Activated naive CD8-positive, alpha-beta T cell treated with anti-CD3 and anti-CD28 coated beads for 36 hours (primary cell): Measurements from ENCODE around the gene FBXW11. TPM values are rescaled to one million over a fixed set of nuclear protein-coding genes. Genes with fewer than 3 reads are reported as not detected.
A peak's percentile ranks its signal among the peaks of the same experiment; 100 is the strongest.

ENCODE experiments used
- DNase-seq: peaks from one replicate; pipeline ENCODE4 v3.0.0; 2021
- H3K27ac Mint-ChIP-seq: one replicate; pipeline ENCODE4 v1.8.0; 2022; ENCODE audit warnings: mild to moderate bottlenecking, moderate library complexity, mixed read lengths
- H3K27me3 Mint-ChIP-seq: one replicate; pipeline ENCODE4 v1.8.0; 2022; ENCODE audit warnings: mild to moderate bottlenecking, mixed read lengths
- H3K36me3 Mint-ChIP-seq: one replicate; pipeline ENCODE4 v1.8.0; 2021; ENCODE audit warnings: mild to moderate bottlenecking, mixed read lengths
- H3K4me1 Mint-ChIP-seq: one replicate; pipeline ENCODE4 v1.8.0; 2021; ENCODE audit warnings: mixed read lengths
- H3K4me3 Mint-ChIP-seq: one replicate; pipeline ENCODE4 v1.8.0; 2022; ENCODE audit warnings: mild to moderate bottlenecking, moderate library complexity, mixed read lengths
- H3K9me3 Mint-ChIP-seq: one replicate; pipeline ENCODE4 v1.8.0; 2022; ENCODE audit warnings: mixed read lengths
- total RNA-seq, 2 experiments: library from RNA; stranded (reverse); gene quantifications; one replicate each; pipeline ENCODE4 v1.2.3, GENCODE V29; 2021

The FBXW11 gene
- 10 to 100 TPM; 55.1 to 60.8 TPM for total RNA-seq

DNA sequence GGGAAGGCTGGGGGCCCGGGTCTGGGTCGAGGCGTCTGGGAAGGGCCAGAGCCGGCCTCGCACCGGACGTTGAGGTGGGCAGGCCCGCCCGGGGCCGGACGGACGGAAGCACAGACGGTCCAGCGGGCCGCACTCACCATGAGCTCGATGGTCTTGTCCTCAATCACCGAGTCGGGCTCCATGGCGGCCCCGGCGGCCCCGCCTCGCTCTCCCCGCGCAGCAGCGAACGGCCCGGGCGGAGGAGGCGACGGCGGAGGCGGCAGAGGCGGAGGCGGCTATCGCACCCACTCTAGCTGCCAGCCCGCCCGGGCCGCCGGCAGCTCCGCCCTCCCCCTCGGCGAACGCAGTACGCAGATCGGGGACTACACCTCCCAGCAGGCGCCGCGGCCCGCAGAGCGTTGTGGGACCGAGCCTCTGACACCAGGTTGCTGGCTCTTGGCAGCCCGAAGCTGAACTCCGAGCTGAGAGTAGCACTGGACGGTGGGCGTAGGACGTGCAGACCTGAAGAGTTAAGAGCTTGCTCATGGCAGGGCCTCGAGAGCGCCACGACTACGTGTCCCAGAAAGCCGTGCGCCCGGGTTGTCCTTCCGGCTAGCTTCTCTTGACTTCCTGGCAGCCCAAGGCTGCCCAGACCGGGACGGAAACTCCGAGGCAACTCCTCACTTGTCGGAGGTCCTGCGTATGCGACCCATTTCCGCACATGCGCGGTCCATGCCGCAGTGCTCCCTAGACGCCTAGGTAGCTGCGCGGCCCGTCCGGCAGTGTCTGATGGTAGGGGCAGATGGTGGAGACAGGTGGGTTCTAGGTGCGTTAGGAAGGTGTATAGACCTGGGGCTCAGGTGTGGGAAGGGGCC is at the start of gene FBXW11:
FBXW11 (minus strand) TSS at position 318 of the 854 bp plus-strand sequence; CDS start at position 182, 136 bp downstream.
- H3K9me3 Mint-ChIP-seq, result no peaks in the 10 kb centered on the region
- H3K36me3 Mint-ChIP-seq, result peaks cover 35% of the 10 kb centered on the region
- no peaks in the 10 kb centered on the region for H3K27me3 Mint-ChIP-seq
- DNase-seq, result peak; percentile 96
- peak within 1 kb of the TSS; percentile 97 for H3K27ac Mint-ChIP-seq
- H3K4me1 Mint-ChIP-seq, result peaks cover 55% of the 10 kb centered on the region
- peak within 1 kb of the TSS; percentile 94 for H3K4me3 Mint-ChIP-seq

DNA sequence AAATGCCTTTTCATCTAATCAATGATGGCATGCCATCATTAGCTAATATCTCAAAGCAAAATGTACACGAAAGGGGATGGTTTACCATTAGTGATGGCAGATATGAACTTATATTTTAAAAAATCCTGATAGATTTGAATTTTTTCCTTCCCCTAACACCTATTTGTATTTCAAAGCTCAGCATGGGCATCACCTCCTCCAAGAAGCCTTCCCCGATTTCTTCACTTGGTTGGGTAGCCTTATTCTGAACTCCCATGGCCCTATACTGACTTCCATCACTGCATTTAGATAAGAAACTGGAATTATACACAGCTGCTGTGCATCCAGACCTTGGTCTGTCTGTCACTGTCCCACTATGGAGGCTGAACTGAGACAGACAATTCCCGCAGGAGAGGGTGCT is 49.6 kb upstream of the FBXW11 start:
- peak overlapping the region; percentile 31 for H3K27ac Mint-ChIP-seq
- H3K4me3 Mint-ChIP-seq, result no peak overlapping the region
- no peak for DNase-seq
- no peaks in the 10 kb centered on the region for H3K9me3 Mint-ChIP-seq
- peaks cover 39% of the 10 kb centered on the region for H3K36me3 Mint-ChIP-seq
- H3K4me1 Mint-ChIP-seq, result peaks cover 8% of the 10 kb centered on the region
- no peaks in the 10 kb centered on the region for H3K27me3 Mint-ChIP-seq

DNA sequence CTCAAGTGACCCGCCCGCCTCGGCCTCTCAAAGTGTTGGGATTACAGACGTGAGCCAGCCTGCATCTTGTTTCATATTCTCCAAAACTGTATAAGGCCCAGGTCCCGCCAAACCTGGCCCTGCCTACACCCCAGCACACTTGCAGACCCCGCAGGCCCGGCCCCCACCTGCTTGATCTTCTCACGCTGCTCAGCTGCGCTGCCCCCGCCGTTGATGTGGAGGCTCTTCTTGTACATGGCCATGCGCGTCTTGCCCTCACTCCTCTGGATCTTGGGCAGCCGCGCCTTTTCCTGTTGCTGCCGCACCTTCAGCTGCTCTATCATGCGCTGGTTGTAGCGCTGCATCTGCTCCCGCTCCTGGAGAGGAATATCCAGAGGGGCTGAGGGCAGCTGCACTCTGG is 49.0 kb upstream of the FBXW11 start:
- Mint-ChIP-seq H3K4me3 (no peak overlapping the region), H3K27me3 (no peaks in the 10 kb centered on the region), H3K27ac (peak overlapping the region; percentile 25), H3K4me1 (peaks cover 8% of the 10 kb centered on the region), H3K9me3 (no peaks in the 10 kb centered on the region), H3K36me3 (peaks cover 37% of the 10 kb centered on the region)
- no peak for DNase-seq

DNA sequence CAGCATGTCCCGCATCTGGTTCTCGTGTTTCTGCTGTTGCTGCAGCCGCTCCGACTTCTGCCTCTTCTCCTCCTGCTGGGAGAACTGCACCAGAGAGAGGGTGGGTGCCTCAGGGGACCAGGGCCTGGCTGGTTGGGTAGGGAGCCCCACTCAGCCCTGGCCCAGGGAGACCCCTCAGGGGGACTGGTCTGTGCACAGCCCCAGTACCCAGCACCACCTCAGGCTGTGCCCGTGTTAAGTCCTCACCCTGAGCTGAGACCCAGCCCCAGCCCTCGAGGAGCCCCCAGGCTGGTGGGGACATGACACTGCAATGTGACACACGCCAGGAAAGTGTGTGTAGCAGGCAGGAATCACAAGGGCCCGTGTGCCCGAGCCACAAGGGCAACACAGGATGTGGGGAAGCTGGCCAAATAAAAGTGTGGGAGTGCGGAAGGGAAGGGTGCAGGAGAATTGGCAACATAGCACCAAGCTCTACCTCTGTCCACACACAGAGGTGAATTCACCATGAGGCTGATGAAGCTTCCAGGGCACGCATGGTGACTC is 48.2 kb upstream of the FBXW11 start:
- Mint-ChIP-seq H3K4me3 (no peak overlapping the region), H3K27ac (no peak overlapping the region), H3K9me3 (no peaks in the 10 kb centered on the region), H3K36me3 (peaks cover 31% of the 10 kb centered on the region), H3K27me3 (no peaks in the 10 kb centered on the region), H3K4me1 (peaks cover 8% of the 10 kb centered on the region)
- no peak for DNase-seq

DNA sequence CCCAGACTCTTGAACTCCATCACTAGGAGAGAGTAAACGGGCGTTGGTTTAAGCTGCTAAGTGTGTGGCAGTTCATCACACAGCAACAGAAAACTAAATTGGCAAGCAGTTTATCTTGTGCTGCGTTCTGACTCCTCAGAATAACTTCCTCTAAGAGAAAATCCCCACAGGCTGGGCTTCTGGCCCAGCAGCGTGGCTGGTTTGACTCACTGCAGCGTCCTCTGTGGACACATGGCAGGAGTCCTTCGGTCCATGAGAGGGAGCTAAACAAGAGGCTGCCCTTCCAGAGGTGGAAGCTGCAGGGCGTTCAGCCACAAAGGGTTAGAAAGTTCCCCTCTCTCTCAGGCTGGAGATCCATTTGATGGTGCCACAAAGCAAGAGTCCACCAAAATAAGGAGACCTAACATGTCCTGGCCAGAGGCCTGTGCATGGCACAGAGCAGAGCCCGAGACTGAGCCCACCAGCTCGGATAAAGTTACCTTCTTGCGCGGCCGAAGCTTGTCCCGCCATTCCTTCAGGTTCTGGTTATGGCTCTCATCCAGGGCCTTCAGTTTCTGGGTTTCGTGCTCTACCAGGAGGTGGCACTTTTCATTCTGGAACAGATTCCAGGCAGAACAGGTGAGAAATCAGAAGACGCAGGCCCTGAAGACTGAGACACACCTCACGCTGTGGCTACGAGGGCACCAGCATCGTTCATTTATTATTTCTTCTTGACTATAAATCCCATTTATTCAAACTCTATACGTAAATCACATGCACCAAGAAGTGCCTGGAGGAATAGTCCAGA is 46.2 kb upstream of the FBXW11 start:
- no peak for DNase-seq
- peaks cover 36% of the 10 kb centered on the region for H3K36me3 Mint-ChIP-seq
- no peaks in the 10 kb centered on the region for H3K9me3 Mint-ChIP-seq
- no peak overlapping the region for H3K4me3 Mint-ChIP-seq
- no peaks in the 10 kb centered on the region for H3K27me3 Mint-ChIP-seq
- H3K4me1 Mint-ChIP-seq, result peaks cover 4% of the 10 kb centered on the region
- H3K27ac Mint-ChIP-seq, result peak overlapping the region; percentile 38

DNA sequence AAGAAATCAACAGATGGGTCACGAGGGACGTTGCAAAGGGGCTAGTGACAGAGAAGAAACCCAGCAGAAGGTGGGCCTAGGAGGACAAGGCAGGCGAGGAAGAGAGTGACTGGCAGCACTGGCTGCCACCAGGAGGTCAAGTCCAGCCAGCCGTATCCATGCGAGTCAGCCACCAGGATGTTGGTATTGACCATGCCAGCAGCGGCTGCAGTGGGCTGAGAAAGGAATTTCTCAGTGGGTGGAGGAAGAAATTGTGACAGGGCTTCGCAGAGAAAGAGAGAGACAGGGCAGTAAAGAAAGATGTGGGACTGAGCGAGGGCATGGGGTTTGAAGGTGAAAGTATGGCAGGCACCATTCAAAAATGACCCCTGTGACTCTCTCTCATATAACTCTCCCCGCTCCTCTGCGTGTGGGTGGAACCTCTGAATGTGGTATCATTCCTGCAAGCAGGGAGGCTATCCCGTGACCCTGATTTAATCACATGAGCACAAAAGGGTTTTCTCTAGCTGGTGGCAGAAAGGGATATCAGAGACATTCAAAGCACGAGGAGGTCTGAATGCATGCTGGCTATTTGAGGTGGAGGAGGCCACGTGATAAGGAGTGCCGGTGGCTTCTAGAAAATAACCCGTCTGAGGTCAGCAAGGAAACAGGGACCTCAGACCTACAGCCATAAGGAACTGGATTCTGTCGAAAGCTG is 45.4 kb upstream of the FBXW11 start:
- H3K27me3 Mint-ChIP-seq, result no peaks in the 10 kb centered on the region
- peaks cover 6% of the 10 kb centered on the region for H3K4me1 Mint-ChIP-seq
- no peaks in the 10 kb centered on the region for H3K9me3 Mint-ChIP-seq
- no peak for DNase-seq
- peaks cover 30% of the 10 kb centered on the region for H3K36me3 Mint-ChIP-seq
- H3K4me3 Mint-ChIP-seq, result no peak overlapping the region
- H3K27ac Mint-ChIP-seq, result peak overlapping the region; percentile 3

DNA sequence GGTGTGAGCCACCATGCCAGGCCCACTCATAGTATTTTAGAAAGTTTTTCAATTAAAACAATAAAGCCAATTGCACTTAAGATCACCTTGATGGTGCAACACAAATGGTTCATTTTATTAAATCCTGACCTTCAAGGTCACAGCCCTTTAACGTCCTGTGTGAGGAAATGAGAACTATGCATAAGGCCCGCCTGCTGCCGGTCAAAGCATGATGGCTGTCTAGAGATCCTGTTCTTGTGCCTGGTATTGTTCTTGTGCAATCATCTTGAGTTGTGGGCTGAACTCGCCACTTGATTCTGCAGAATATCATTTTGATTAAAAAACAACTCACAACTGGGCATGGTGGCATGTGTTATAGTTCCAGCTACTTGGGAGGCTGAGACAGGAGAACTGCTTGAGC is 43.6 kb upstream of the FBXW11 start:
- Mint-ChIP-seq H3K27ac (no peak overlapping the region), H3K4me1 (peaks cover 10% of the 10 kb centered on the region), H3K4me3 (no peak overlapping the region), H3K36me3 (peaks cover 17% of the 10 kb centered on the region), H3K9me3 (no peaks in the 10 kb centered on the region), H3K27me3 (no peaks in the 10 kb centered on the region)
- no peak for DNase-seq

DNA sequence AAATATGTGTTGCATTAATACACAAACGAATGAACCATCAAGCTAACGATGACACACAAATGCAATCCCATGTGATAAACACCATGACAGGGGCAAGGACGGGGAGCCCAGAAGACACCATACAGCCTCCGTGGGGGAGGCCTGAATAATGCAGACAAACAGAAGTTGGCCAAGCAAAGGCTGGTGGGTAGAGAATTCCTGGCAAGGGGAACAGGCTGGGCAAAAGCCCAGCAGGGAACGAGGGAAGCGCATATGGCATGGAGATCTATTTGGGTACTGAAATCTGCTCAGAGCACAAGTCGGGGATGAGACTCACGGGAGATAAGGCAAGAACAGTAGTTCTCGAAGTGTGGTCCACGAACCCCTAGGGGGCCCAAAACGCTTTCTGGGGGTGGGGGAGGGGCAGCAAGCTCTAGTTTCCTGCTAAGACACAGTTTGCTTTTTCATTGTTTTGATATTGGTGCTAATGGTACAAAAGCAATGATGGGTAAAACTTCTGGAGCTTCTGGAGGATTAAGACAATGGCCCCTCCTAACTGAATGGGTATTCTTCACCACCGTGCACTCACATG is 42.9 kb upstream of the FBXW11 start:
- Mint-ChIP-seq H3K4me3 (no peak overlapping the region), H3K27ac (no peak overlapping the region), H3K36me3 (peaks cover 19% of the 10 kb centered on the region), H3K27me3 (no peaks in the 10 kb centered on the region), H3K4me1 (peaks cover 10% of the 10 kb centered on the region), H3K9me3 (no peaks in the 10 kb centered on the region)
- DNase-seq, result no peak

DNA sequence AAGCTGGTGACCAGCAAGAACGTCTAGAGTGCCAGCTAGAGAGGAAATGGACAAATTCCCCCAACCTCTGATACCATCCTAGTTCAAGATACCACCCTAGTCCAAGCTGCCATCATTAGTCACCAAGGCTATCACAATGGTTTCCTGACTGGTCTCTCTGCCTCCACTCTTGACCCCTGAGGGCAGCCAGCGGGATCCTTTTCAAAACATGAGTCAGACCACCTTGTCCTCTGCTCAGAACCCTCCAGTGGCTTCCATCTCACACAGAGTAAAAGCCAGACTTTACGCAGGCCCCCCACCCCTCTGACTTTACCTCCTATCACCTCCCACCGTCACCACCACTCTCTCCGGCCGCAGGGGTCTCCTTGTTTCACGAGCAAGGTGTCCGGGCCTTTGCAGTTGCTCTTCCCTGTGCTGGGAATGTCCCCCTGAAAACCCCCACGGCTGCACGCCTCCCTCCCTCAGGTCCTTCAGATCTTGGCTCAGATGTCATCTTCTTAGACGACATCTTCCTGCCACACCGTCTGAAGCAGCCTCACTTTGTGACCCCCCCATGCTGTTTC is 42.2 kb upstream of the FBXW11 start:
- no peaks in the 10 kb centered on the region for H3K27me3 Mint-ChIP-seq
- no peaks in the 10 kb centered on the region for H3K9me3 Mint-ChIP-seq
- peaks cover 10% of the 10 kb centered on the region for H3K4me1 Mint-ChIP-seq
- peak overlapping the region; percentile 77 for H3K27ac Mint-ChIP-seq
- DNase-seq, result no peak
- no peak overlapping the region for H3K4me3 Mint-ChIP-seq
- H3K36me3 Mint-ChIP-seq, result peaks cover 19% of the 10 kb centered on the region

DNA sequence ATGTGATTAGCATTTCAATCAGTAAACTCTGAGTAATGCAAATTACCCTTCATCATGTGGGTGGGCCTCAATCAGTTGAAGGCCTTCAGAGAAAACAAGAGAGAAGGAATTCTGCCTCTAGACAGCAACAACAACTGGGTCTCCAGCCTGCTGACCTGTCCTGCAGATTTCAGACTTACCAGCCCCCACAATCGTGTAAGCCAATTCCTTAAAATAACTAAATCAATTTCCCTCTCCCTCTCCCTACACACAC is 41.7 kb upstream of the FBXW11 start:
- Mint-ChIP-seq H3K27ac (no peak overlapping the region), H3K4me1 (peaks cover 14% of the 10 kb centered on the region), H3K9me3 (no peaks in the 10 kb centered on the region), H3K27me3 (no peaks in the 10 kb centered on the region), H3K36me3 (peaks cover 17% of the 10 kb centered on the region), H3K4me3 (no peak overlapping the region)
- DNase-seq, result no peak

DNA sequence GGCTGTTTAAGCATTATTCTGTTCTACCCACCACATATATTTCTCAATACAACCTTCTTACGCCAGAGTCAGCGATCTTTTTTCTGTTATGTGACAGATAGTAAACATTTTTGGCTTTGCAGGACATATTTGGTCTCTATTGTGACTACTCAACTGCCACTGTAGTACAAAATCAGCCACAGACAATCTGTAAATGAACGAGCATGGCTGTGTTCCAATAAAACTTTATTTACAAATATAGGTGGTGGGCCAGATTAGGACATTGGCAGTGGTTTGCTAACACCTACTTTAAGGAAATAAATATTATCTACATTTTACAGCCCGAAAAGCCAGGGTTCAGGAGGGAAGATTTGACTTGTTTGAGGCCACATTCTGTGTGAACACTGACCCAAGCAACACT is 40.2 kb upstream of the FBXW11 start:
- Mint-ChIP-seq H3K4me3 (no peak overlapping the region), H3K27ac (no peak overlapping the region), H3K9me3 (no peaks in the 10 kb centered on the region), H3K36me3 (peaks cover 15% of the 10 kb centered on the region), H3K27me3 (no peaks in the 10 kb centered on the region), H3K4me1 (peaks cover 16% of the 10 kb centered on the region)
- DNase-seq, result no peak

DNA sequence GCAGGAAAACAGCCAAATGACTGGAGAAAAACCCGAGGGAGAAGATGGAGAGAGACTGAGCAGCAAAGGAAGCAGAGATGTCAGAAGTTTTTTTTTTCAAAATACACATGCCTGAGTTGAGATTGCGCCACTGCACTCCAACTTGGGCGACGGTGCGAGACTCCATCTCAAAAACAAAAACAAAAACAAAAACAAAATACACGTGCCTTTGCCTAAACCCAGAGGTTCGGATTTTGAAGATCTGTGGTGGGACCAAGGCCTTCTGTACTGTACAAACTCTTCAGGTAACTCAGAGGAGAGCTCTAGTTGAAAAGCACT is 38.8 kb upstream of the FBXW11 start:
- Mint-ChIP-seq H3K9me3 (no peaks in the 10 kb centered on the region), H3K27ac (peak overlapping the region; percentile 40), H3K27me3 (no peaks in the 10 kb centered on the region), H3K4me1 (peaks cover 16% of the 10 kb centered on the region), H3K36me3 (peaks cover 14% of the 10 kb centered on the region), H3K4me3 (no peak overlapping the region)
- DNase-seq, result no peak

DNA sequence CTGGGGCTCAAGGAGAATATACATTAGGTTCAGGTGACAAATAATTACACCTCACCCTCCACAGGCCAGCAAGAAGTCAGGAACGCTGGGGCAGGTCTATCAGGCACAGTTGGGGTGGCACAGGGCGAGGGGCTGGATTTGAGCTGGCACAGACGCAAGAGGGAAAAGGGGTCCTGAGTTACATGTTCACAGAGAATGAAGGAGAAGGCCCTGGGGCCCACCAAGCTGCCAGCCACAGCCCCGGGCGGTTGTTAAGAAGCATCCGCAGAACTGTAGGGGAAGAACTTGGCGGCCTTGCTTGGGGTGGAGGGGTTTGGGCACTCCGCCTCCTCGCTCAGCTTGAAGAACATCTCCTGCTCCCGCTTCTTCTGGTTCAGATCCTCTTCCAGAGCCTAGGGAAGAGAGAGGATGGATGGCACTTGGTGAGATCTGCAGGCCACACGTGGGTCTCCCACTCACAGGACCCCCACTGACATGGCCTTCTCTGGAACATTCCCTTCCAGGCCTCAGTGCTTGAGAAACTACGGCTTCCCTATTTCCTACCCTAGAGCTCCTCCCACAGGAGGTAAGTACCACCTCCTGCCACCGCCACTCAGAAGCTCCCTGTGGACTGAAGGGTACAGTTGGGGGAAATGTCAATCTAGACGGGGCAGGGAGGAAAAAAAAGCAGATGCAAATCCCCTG is 38.3 kb upstream of the FBXW11 start:
- Mint-ChIP-seq H3K27me3 (no peaks in the 10 kb centered on the region), H3K9me3 (no peaks in the 10 kb centered on the region), H3K4me3 (no peak overlapping the region), H3K36me3 (peaks cover 14% of the 10 kb centered on the region), H3K4me1 (peaks cover 21% of the 10 kb centered on the region), H3K27ac (peak overlapping the region; percentile 40)
- DNase-seq, result no peak

DNA sequence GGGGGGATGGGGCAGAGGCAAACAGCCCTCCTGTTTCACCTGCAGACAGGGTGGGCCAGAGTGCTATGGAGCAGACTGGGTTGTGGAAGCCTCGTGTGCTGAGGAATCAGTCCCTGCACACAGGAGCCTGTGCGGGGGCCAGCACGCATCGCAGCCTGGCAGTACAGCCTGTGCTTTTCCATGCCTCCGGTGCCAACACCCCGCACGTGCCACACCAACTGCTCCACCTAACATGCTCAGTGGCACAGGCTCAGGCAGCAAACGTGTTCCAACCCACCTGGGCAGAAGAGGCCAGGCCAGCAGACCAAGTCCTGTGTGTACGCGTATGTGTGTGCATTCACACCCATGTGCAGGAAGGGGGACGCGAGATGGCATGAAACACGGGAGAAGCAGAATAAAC is 37.4 kb upstream of the FBXW11 start:
- H3K4me3 Mint-ChIP-seq, result no peak overlapping the region
- peak overlapping the region; percentile 25 for H3K27ac Mint-ChIP-seq
- DNase-seq, result no peak
- H3K36me3 Mint-ChIP-seq, result peaks cover 9% of the 10 kb centered on the region
- H3K9me3 Mint-ChIP-seq, result no peaks in the 10 kb centered on the region
- H3K27me3 Mint-ChIP-seq, result no peaks in the 10 kb centered on the region
- H3K4me1 Mint-ChIP-seq, result peaks cover 24% of the 10 kb centered on the region
